ENCODE measurements around the gene IL1RAPL2.
"Not testable (repeated sequence)": the region's sequence is repeated elsewhere in the genome, so short reads cannot be mapped to it uniquely, and the experiment has no call there.

Gene IL1RAPL2

DNA sequence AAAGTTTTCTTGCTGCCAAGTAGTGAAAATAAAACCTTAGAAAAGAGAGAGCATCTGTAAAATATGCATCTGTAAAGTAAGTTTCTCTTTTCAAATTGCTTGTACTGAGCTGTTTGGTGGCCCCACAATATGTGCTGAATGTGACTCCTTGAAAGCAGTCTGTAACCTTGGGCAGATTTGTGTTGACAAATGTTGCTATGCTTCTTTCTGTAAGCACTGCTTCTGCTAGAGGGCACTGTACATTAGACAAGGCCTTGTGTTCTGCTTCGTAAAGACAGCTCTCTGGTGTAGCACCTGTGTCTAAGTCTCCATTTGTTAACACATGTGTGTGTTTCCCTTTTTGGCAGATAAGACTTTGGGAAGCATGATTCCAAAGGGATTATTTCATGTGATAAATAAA, 1199.7 kb downstream of the IL1RAPL2 start:
- no peak overlapping the region for H3K4me3 ChIP-seq (ENCODE audit: low read depth, low read length)
- DNase-seq (ENCODE audit: low read depth) = peak; percentile 4
- TF ChIP-seq, protein P1, sequence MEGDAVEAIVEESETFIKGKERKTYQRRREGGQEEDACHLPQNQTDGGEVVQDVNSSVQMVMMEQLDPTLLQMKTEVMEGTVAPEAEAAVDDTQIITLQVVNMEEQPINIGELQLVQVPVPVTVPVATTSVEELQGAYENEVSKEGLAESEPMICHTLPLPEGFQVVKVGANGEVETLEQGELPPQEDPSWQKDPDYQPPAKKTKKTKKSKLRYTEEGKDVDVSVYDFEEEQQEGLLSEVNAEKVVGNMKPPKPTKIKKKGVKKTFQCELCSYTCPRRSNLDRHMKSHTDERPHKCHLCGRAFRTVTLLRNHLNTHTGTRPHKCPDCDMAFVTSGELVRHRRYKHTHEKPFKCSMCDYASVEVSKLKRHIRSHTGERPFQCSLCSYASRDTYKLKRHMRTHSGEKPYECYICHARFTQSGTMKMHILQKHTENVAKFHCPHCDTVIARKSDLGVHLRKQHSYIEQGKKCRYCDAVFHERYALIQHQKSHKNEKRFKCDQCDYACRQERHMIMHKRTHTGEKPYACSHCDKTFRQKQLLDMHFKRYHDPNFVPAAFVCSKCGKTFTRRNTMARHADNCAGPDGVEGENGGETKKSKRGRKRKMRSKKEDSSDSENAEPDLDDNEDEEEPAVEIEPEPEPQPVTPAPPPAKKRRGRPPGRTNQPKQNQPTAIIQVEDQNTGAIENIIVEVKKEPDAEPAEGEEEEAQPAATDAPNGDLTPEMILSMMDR (conservative IDR thresholded peaks at IDR 0.05; ENCODE audit: low read depth, low read length) = no peak

DNA sequence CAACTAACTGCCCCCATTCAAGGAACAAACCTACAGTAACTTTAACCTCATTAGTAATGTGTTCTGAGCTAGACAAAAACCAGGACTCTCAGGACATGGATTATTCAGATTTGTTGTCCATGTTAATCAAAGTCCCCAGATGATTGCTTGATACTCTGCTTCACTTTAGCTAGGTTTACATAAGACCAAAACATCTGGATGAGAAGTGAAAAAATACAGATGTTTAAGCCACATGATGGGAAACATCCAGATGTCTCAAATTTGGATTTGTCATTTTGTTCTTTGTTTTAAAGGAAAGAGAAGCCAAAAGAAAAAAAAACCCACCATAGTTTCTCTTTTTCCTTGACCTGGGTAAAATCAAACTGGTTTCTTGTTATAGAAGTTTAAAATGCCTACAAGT, 1207.8 kb downstream of the IL1RAPL2 start:
- TF ChIP-seq, protein P1 (conservative IDR thresholded peaks at IDR 0.05; ENCODE audit: low read depth, low read length) = no peak
- no peak for DNase-seq (ENCODE audit: low read depth)
- H3K4me3 ChIP-seq (ENCODE audit: low read depth, low read length) = no peak overlapping the region

DNA sequence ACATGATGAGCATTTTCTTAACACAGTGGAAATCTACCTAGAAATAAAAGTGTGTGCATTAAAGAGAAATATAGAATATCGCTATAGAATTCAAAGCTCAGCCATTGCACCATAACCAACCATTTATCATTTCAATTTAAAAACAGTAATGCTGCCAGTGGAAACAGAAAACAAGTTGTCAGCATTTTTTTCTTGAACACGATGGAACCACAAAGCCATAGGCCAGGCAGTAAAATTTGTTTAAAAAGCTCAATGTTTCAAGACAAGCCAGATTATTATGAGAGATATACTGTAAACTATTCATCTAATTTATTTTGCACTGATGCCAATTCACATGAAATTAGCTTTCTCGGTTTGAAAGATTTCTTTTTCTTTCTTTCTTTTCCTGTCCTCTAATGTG, 1209.7 kb downstream of the IL1RAPL2 start:
- no peak overlapping the region for H3K4me3 ChIP-seq (ENCODE audit: low read depth, low read length)
- TF ChIP-seq, protein P1 (conservative IDR thresholded peaks at IDR 0.05; ENCODE audit: low read depth, low read length) = no peak

DNA sequence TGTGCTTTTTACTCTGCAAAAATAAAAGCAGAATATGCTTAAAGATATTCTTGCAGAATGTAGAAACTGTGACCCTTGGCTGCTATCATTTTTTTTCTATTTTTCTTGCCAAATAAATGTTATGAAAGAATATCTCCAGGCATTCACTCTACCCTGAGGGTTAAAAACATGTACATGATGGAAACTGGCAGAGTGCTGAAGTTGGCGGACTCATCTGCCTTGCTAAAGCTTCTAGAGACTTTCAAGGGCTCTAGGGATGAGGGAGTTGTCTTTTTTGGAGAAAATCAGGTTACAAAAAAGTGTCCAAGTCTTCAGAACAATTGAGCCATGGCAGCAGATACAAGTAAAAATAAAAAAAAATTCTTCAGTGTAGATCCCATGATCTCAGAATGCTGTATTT, 1215.8 kb downstream of the IL1RAPL2 start:
- TF ChIP-seq, protein P1 (conservative IDR thresholded peaks at IDR 0.05; ENCODE audit: low read depth, low read length) = no peak
- no peak overlapping the region for H3K4me3 ChIP-seq (ENCODE audit: low read depth, low read length)
- DNase-seq (ENCODE audit: low read depth) = no peak

More for the DNA sequence above, 1209.7 kb downstream of the IL1RAPL2 start:
- DNase-seq (ENCODE audit: low read depth) = no peak

DNA sequence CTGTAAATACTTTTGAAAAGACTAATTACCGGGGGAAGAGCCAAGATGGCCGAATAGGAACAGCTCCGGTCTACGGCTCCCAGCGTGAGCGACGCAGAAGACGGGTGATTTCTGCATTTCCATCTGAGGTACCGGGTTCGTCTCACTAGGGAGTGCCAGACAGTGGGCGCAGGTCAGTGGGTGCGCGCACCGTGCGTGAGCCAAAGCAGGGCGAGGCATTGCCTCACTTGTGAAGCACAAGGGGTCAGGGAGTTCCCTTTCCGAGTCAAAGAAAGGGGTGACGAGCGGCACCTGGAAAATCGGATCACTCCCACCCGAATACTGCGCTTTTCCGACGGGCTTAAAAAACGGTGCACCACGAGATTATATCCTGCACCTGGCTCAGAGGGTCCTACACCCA, 1230.9 kb downstream of the IL1RAPL2 start:
- not testable (repeated sequence) for DNase-seq (ENCODE audit: low read depth)

DNA sequence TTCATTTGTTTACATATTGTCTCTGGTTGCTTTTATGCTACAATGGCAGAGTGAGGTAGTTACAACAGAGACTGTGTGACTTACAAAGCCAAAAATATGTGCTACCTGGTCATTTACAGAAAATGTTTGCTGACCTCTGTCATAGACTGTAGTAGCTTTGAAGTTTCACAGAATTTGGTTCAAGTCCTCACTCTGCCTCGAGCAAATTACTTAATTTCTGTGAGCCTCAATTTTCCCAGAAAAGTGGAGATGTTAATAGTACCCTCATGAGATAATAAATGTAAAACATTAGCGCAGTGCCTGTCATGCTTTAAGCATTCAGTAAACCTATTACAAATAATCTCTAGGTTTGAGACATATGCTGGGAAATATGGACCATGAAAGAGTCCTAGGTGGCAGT, 1237.9 kb downstream of the IL1RAPL2 start:
- DNase-seq (ENCODE audit: low read depth) = no peak
- TF ChIP-seq, protein P1 (conservative IDR thresholded peaks at IDR 0.05; ENCODE audit: low read depth, low read length) = no peak
- no peak overlapping the region for H3K4me3 ChIP-seq (ENCODE audit: low read depth, low read length)

More for the DNA sequence above, 1230.9 kb downstream of the IL1RAPL2 start:
- not testable (repeated sequence) for H3K4me3 ChIP-seq (ENCODE audit: low read depth, low read length)

DNA sequence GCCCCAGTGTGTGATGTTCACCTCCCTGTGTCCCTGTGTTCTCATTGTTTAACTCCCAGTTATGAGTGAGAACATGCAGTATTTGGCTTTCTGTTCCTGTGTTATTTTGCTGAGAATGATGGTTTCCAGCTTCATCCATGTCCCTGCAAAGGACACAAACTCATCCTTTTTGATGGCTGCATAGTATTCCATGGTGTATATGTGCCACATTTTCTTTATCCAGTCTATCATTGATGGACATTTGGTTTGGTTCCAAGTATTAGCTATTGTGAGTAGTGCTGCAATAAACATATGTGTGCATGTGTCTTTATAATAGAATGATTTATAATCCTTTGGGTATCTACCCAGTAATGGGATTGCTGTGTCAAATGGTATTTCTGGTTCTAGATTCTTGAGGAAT, 1239.7 kb downstream of the IL1RAPL2 start:
- DNase-seq (ENCODE audit: low read depth) = not testable (repeated sequence)

DNA sequence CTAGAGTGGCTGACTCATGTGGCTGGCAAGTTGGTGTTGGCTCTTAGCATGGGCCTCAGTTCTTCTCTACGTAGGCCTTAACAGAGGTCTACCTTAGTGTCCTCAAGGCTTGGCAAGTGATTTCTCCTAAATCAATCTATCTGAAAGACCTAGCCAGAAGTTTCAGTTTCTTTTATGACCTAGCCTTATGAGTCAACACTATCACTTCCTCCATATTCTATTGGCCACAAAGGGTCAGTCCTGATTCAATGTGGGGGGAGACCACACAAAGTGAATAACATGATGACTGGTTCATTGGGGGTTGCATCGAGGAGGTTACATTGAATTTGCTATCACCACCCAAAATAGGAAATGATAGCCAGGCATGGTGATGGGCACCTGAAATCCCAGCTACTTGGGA, 1250.5 kb downstream of the IL1RAPL2 start:
- TF ChIP-seq, protein P1 (conservative IDR thresholded peaks at IDR 0.05; ENCODE audit: low read depth, low read length) = no peak
- DNase-seq (ENCODE audit: low read depth) = no peak
- no peak overlapping the region for H3K4me3 ChIP-seq (ENCODE audit: low read depth, low read length)

More for the DNA sequence above, 1239.7 kb downstream of the IL1RAPL2 start:
- not testable (repeated sequence) for H3K4me3 ChIP-seq (ENCODE audit: low read depth, low read length)

Measured in choroid plexus epithelial cell (primary cell).